ENCODE results near the gene CLEC16A.
"Not testable (repeated sequence)": the region's sequence is repeated elsewhere in the genome, so short reads cannot be mapped to it uniquely, and the experiment has no call there.

DNA sequence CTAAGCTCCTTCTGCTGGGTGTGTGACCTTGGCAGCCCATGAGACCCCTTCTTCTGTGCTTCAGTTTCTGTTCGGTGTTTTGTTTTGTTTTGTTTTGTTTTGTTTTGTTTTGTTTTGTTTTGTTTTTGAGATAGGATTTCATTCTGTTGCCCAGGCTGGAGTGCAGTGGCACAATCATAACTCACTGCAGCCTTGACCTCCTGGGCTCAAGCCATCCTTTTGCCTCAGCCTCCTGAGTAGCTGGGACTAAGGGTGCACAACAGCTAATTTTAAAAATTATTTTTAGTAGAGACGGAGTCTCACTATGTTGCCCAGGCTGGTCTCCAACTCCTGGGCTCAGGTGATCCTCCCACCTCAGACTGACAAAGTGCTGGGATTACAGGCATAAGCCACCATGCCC, 276.1 kb downstream of the CLEC16A start:
- not testable (repeated sequence) for TF ChIP-seq POLR2A, CTCF (IDR thresholded peaks at IDR 0.05)

Measured in thyroid gland (tissue), 4 donors.